Lower leg skin (tissue), 4 donors: ENCODE data around the gene KIAA1671. TPM values are rescaled to one million over a fixed set of nuclear protein-coding genes. Genes with fewer than 3 reads are reported as not detected.

Source experiments
- DNase-seq, 2 donors: peaks; one replicate each; pipeline ENCODE4 v3.0.0-alpha.2; 2019; ENCODE audit warnings: low spot score in 2 of 2
- H3K4me3 ChIP-seq: fragments of 200-600 bp; sonication (generic); 2 replicates; pipeline ENCODE4 v1.5.1; 2017; ENCODE audit warnings: mild to moderate bottlenecking, low read depth; ENCODE audit not compliant: poor library complexity, severe bottlenecking
- CTCF ChIP-seq, 3 donors: fragments of 450-650 bp; IDR thresholded peaks; one replicate each; pipeline ENCODE4 v1.5.1; 2016; ENCODE audit warnings: antibody characterized with exemption in 3 of 3, mild to moderate bottlenecking in 3 of 3, moderate library complexity in 2 of 3
- POLR2A ChIP-seq, 2 donors: fragments of 450-650 bp; IDR thresholded peaks; one replicate each; pipeline ENCODE4 v1.6.1; 2016 to 2017; ENCODE audit warnings: antibody characterized with exemption in 2 of 2, mild to moderate bottlenecking in 1 of 2, moderate library complexity in 1 of 2
- WGBS, 2 donors: methylation state at CpG; one replicate each; pipeline ENCODE4 v1.1.5; 2018; 5-methylcytosine and 5-hydroxymethylcytosine counted together
- intact Hi-C: fragments of 100-400 bp; cut with DNase I; formaldehyde crosslinking; loops from one replicate; pipeline ENCODE4 v1.15.0; 2023; ENCODE audit warnings: low total_unique reads
- total RNA-seq, 4 donors: library from RNA; depleted of rRNA; stranded (reverse); fragments of >200 nt; gene quantifications; one replicate each; pipeline ENCODE4 v1.1.0, GENCODE V29; 2016

KIAA1671 gene
- total RNA-seq, 4 donors from 2014 or later = 60.0 to 87.8 (median 85.1) TPM

GRCh38 chr22:25059438-25059837 is 106.9 kb downstream of the KIAA1671 start:
- no peak for DNase-seq
- no peak for TF ChIP-seq CTCF (IDR thresholded peaks at IDR 0.05)
- TF ChIP-seq POLR2A (IDR thresholded peaks at IDR 0.05) = no peak
- 88 to 91% methylated on average over 5 of the region's 5 CpGs for WGBS, 2 donors
- H3K4me3 ChIP-seq = no peak overlapping the region
- intact Hi-C loops = no loop called here

DNA sequence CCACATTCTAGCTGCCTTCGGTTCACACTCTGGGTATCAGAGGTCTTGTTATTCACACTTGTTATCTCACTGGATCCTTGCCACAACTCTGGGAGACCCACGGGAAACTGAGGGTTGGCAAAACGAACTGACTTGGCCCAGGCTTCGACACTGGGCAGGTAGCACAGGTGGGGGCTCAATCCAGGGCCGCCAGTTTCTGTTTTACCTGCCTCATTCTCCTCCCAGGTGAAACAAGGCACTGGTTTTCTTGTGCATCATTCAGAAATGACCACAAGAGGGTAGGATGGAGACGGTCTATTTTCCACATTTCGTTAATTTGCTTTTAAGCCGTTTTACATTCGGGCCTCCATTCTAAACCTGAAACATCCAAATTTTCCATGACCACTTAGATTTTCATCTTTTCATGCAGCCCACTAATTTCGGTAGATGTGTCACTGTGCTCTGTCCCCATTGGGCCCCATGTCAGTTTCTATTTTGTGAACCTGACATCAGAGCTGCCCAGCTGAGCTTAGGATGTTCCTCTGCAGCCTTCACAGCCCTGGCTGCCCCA is 108.1 kb downstream of the KIAA1671 start:
- no peak for DNase-seq
- no peak for TF ChIP-seq POLR2A (IDR thresholded peaks at IDR 0.05)
- TF ChIP-seq CTCF (IDR thresholded peaks at IDR 0.05) = no peak
- no peak overlapping the region for H3K4me3 ChIP-seq
- intact Hi-C loops = no loop called here
- WGBS, 2 donors = 85 to 89% methylated on average over 10 of the region's 10 CpGs

- intact Hi-C loops = no loop called here
- no peak overlapping the region for H3K4me3 ChIP-seq
- no peak for TF ChIP-seq CTCF (IDR thresholded peaks at IDR 0.05)
- no peak for TF ChIP-seq POLR2A (IDR thresholded peaks at IDR 0.05)
- WGBS, 2 donors = 85 to 91% methylated on average over 5 of the region's 5 CpGs
- no peak for DNase-seq
Observed at GRCh38 chr22:25061134-25061533, 108.6 kb downstream of the KIAA1671 start.

GRCh38 chr22:25061605-25062376 is 109.3 kb downstream of the KIAA1671 start:
- intact Hi-C loops = no loop called here
- TF ChIP-seq POLR2A (IDR thresholded peaks at IDR 0.05) (no peak), CTCF (IDR thresholded peaks at IDR 0.05) (no peak)
- DNase-seq = no peak
- WGBS, 2 donors = 60 to 64% methylated on average over 8 of the region's 8 CpGs
- H3K4me3 ChIP-seq = no peak overlapping the region

DNA sequence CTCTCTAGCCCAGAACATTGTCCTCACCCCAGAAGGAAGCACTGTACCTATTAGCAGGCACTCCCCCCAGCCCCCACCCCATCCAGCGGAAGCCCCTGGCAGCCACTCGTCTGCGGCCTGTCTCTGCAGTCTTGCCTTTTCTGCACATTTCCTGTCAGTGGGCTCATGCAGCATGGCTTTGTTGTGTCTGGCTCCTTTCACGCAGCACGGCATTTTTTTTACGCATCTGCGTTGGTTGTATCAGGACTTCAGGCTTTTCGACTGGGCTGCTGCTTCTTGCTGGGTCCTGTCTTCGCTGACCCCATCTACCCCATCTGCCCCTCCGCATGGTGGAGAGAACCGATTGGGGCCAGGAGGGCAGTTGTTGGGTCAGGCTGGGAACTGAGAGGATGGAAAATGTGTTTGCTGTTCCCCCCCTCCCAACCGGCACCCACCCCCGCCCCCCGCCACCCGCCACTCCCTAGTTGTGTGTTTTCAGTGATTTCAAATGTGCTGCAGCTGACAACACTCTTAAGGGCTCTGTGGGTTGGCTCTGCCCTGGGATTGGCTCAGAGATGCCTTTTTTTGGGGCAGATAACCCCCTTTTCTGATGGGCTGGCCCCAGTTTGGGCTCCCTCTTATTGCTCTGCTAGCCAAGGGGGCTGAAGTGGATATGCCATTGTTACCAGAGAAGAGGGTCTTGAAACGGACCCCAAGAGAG is 110.0 kb downstream of the KIAA1671 start:
- intact Hi-C loops = no loop called here
- WGBS, 2 donors = 68 to 70% methylated on average over 16 of the region's 16 CpGs
- TF ChIP-seq CTCF (IDR thresholded peaks at IDR 0.05) = no peak
- TF ChIP-seq POLR2A (IDR thresholded peaks at IDR 0.05) = no peak
- no peak overlapping the region for H3K4me3 ChIP-seq
- no peak for DNase-seq
